Neuronal stem cell (in vitro differentiated cells): ENCODE measurements around the gene SERTM1.
A peak's percentile ranks its signal among the peaks of the same experiment; 100 is the strongest.

Source experiments
- DNase-seq: peaks from one replicate; pipeline ENCODE4 v3.0.0-alpha.2; 2013; ENCODE audit warnings: low spot score
- H2AFZ ChIP-seq: one replicate; pipeline ENCODE4 v1.6.1; 2013; ENCODE audit warnings: mild to moderate bottlenecking, low read length, inconsistent platforms
- H2AK5ac ChIP-seq: 2 replicates; pipeline ENCODE4 v1.6.1; 2013; ENCODE audit warnings: low read depth, mild to moderate bottlenecking, inconsistent platforms, low read length, moderate library complexity, mixed read lengths
- H2BK120ac ChIP-seq: 2 replicates; pipeline ENCODE4 v1.6.1; 2013; ENCODE audit warnings: low read depth, mild to moderate bottlenecking, inconsistent platforms, low read length, moderate library complexity, mixed read lengths
- H2BK12ac ChIP-seq: one replicate; pipeline ENCODE4 v1.6.1; 2013; ENCODE audit warnings: low read length, inconsistent platforms
- H2BK15ac ChIP-seq: 2 replicates; pipeline ENCODE4 v1.6.1; 2013; ENCODE audit warnings: mild to moderate bottlenecking, low read length, inconsistent platforms, mixed read lengths
- H2BK5ac ChIP-seq: one replicate; pipeline ENCODE4 v1.6.1; 2013; ENCODE audit warnings: inconsistent platforms, mild to moderate bottlenecking, low read length, moderate library complexity
- H3K14ac ChIP-seq: one replicate; pipeline ENCODE4 v1.6.1; 2013; ENCODE audit warnings: low read length, inconsistent platforms
- H3K18ac ChIP-seq: 2 replicates; pipeline ENCODE4 v1.6.1; 2013; ENCODE audit warnings: low read length, inconsistent platforms
- H3K23ac ChIP-seq: 2 replicates; pipeline ENCODE4 v1.6.1; 2013; ENCODE audit warnings: low read depth, mild to moderate bottlenecking, mixed read lengths, low read length, inconsistent platforms; ENCODE audit not compliant: poor library complexity
- H3K27ac ChIP-seq: replicated peaks from 3 replicates; pipeline ENCODE4 v1.5.1; 2013; ENCODE audit warnings: low read length, inconsistent platforms
- H3K27me3 ChIP-seq, 3 experiments: 2 replicates each; pipeline ENCODE4 v1.6.1; 2013; ENCODE audit warnings: low read length in 3 of 3, mild to moderate bottlenecking in 2 of 3, inconsistent platforms in 1 of 3, low read depth in 1 of 3, mixed read lengths in 1 of 3, moderate library complexity in 1 of 3; ENCODE audit not compliant: control insufficient read depth in 3 of 3, insufficient read depth in 3 of 3
- H3K36me3 ChIP-seq, 2 donors: replicated peaks in 1 of 2; 2 replicates each; pipeline ENCODE4 v1.6.1; 2013; ENCODE audit warnings: low read length in 2 of 2; ENCODE audit not compliant: control insufficient read depth in 2 of 2, insufficient read depth in 2 of 2
- H3K4ac ChIP-seq: 2 replicates; pipeline ENCODE4 v1.6.1; 2013; ENCODE audit warnings: inconsistent platforms, mild to moderate bottlenecking, low read length, moderate library complexity
- H3K4me1 ChIP-seq, 2 donors: 1 replicate in 1 of 2; 2 replicates in 1 of 2; pipeline ENCODE4 v1.6.1; 2013; ENCODE audit warnings: low read length in 2 of 2, low read depth in 1 of 2; ENCODE audit not compliant: control insufficient read depth in 2 of 2, insufficient read depth in 1 of 2
- H3K4me2 ChIP-seq: one replicate; pipeline ENCODE4 v1.6.1; 2013; ENCODE audit warnings: mild to moderate bottlenecking, low read length, inconsistent platforms; ENCODE audit not compliant: insufficient read depth, poor library complexity, severe bottlenecking
- H3K4me3 ChIP-seq, 2 donors: 2 replicates each; pipeline ENCODE4 v1.5.1; 2013; ENCODE audit warnings: low read length in 2 of 2, mild to moderate bottlenecking in 2 of 2, inconsistent platforms in 1 of 2, moderate library complexity in 1 of 2
- H3K79me1 ChIP-seq: one replicate; pipeline ENCODE4 v1.6.1; 2013; ENCODE audit warnings: low read depth, mild to moderate bottlenecking, inconsistent platforms, low read length, moderate library complexity
- H3K9ac ChIP-seq: one replicate; pipeline ENCODE4 v1.6.1; 2013; ENCODE audit warnings: mild to moderate bottlenecking, low read depth, low read length, inconsistent platforms; ENCODE audit not compliant: poor library complexity
- H3K9me3 ChIP-seq, 2 donors: replicated peaks in 1 of 2; 2 replicates each; pipeline versions ENCODE3 to v1.6.1; 2013; ENCODE audit warnings: low read length in 2 of 2, mild to moderate bottlenecking in 2 of 2, inconsistent platforms in 1 of 2, low read depth in 1 of 2, mixed read lengths in 1 of 2, moderate library complexity in 1 of 2; ENCODE audit not compliant: control insufficient read depth in 2 of 2, insufficient read depth in 1 of 2
- H4K8ac ChIP-seq: one replicate; pipeline ENCODE4 v1.6.1; 2013; ENCODE audit warnings: low read depth, mild to moderate bottlenecking, inconsistent platforms, low read length, moderate library complexity
- H4K91ac ChIP-seq: one replicate; pipeline ENCODE4 v1.6.1; 2013; ENCODE audit warnings: low read length, low read depth, mild to moderate bottlenecking, inconsistent platforms; ENCODE audit not compliant: poor library complexity
- WGBS, 2 donors: extraction: QIAGEN DNeasy Blood & Tissue Kit; methylation state at CpG; one replicate each; pipeline ENCODE4 v1.1.7; 2013; ENCODE audit warnings: missing lambda C conversion rate in 2 of 2, mixed read lengths in 1 of 2; ENCODE audit not compliant: insufficient read length in 2 of 2, insufficient replicate concordance in 1 of 2; ENCODE audit errors: extremely low coverage in 2 of 2; 5-methylcytosine and 5-hydroxymethylcytosine counted together

SERTM1 gene

GRCh38 chr13:36668316-36668715 lies 5.5 kb upstream of the SERTM1 start:
- Histone ChIP-seq H3K4me2 (no peak overlapping the region), H3K4me1 (peaks cover 0 to 1% of the 10 kb centered on the region in 2 donors), H2BK5ac (no peak overlapping the region), H3K9ac (no peak overlapping the region), H2AK5ac (no peak overlapping the region), H4K8ac (no peak overlapping the region), H2BK15ac (no peak overlapping the region), H3K27me3 (peaks cover 0 to 13% (median 6%) of the 10 kb centered on the region in 3 experiments), H3K14ac (no peak overlapping the region), H3K4me3 (no peak overlapping the region), H3K4ac (no peak overlapping the region), H3K79me1 (no peaks in the 10 kb centered on the region), H3K23ac (no peak overlapping the region), H3K18ac (no peak overlapping the region), H2BK120ac (no peak overlapping the region), H3K27ac (no peak overlapping the region), H2BK12ac (no peak overlapping the region), H2AFZ (no peak overlapping the region), H3K9me3 (no peaks in the 10 kb centered on the region), H3K36me3 (no peaks in the 10 kb centered on the region), H4K91ac (no peak overlapping the region)
- no CpG with 5 or more reads among the region's 2 CpGs for WGBS, 2 donors
- no peak for DNase-seq

- no peak overlapping the region for H3K23ac ChIP-seq
- H3K4me2 ChIP-seq = peak overlapping the region; percentile 84
- no peak overlapping the region for H2BK15ac ChIP-seq
- no peak overlapping the region for H4K91ac ChIP-seq
- no peak overlapping the region for H2BK120ac ChIP-seq
- H3K27me3 ChIP-seq = peaks cover 4 to 56% (median 29%) of the 10 kb centered on the region in 3 experiments
- H4K8ac ChIP-seq = no peak overlapping the region
- H3K9me3 ChIP-seq = no peaks in the 10 kb centered on the region
- no peak overlapping the region for H3K18ac ChIP-seq
- H3K79me1 ChIP-seq = no peaks in the 10 kb centered on the region
- H3K4me3 ChIP-seq = peak overlapping the region in 1 of 2 donors; percentile 42
- no peak overlapping the region for H3K14ac ChIP-seq
- no peak overlapping the region for H3K27ac ChIP-seq
- DNase-seq = no peak
- H2AK5ac ChIP-seq = no peak overlapping the region
- H2AFZ ChIP-seq = peak overlapping the region; percentile 91
- H2BK12ac ChIP-seq = no peak overlapping the region
- H3K4me1 ChIP-seq = peaks cover 0 to 2% of the 10 kb centered on the region in 2 donors
- no CpG with 5 or more reads among the region's 11 CpGs for WGBS, 2 donors
- H2BK5ac ChIP-seq = no peak overlapping the region
- H3K4ac ChIP-seq = no peak overlapping the region
- no peak overlapping the region for H3K9ac ChIP-seq
- no peaks in the 10 kb centered on the region for H3K36me3 ChIP-seq
Observed at GRCh38 chr13:36673352-36673751, 468 bp upstream of the SERTM1 start.

GRCh38 chr13:36674337-36675212 lies 755 bp downstream of the SERTM1 start:
- Histone ChIP-seq H3K27ac (no peak overlapping the region), H2BK5ac (no peak overlapping the region), H3K9ac (no peak overlapping the region), H2AFZ (peak overlapping the region; percentile 91), H3K4me2 (peak overlapping the region; percentile 84), H3K27me3 (peaks cover 4 to 56% (median 29%) of the 10 kb centered on the region in 3 experiments), H3K36me3 (no peaks in the 10 kb centered on the region), H2BK120ac (no peak overlapping the region), H3K14ac (no peak overlapping the region), H2BK15ac (no peak overlapping the region), H3K79me1 (no peaks in the 10 kb centered on the region), H3K23ac (no peak overlapping the region), H3K4me1 (peaks cover 0 to 2% of the 10 kb centered on the region in 2 donors), H2BK12ac (no peak overlapping the region), H4K8ac (no peak overlapping the region), H4K91ac (no peak overlapping the region), H3K18ac (peak overlapping the region; percentile 86), H2AK5ac (no peak overlapping the region), H3K9me3 (no peaks in the 10 kb centered on the region), H3K4me3 (peak overlapping the region; percentile 42 to 82), H3K4ac (no peak overlapping the region)
- no CpG with 5 or more reads among the region's 33 CpGs for WGBS, 2 donors
- no peak for DNase-seq

GRCh38 chr13:36675213-36675536 lies 1.4 kb downstream of the SERTM1 start:
- Histone ChIP-seq H2BK120ac (no peak overlapping the region), H4K91ac (no peak overlapping the region), H4K8ac (no peak overlapping the region), H3K23ac (no peak overlapping the region), H3K4me2 (no peak overlapping the region), H3K9me3 (no peaks in the 10 kb centered on the region), H3K27me3 (peaks cover 4 to 56% (median 29%) of the 10 kb centered on the region in 3 experiments), H3K36me3 (no peaks in the 10 kb centered on the region), H3K27ac (no peak overlapping the region), H2AK5ac (no peak overlapping the region), H3K9ac (no peak overlapping the region), H3K4ac (no peak overlapping the region), H3K79me1 (no peaks in the 10 kb centered on the region), H2BK5ac (no peak overlapping the region), H3K4me3 (no peak overlapping the region), H2BK15ac (no peak overlapping the region), H3K18ac (no peak overlapping the region), H2AFZ (no peak overlapping the region), H3K4me1 (peaks cover 0 to 2% of the 10 kb centered on the region in 2 donors), H2BK12ac (no peak overlapping the region), H3K14ac (no peak overlapping the region)
- no peak for DNase-seq
- WGBS, 2 donors = no CpG with 5 or more reads among the region's 11 CpGs
